ENCODE measurements around the gene CANT1.

- TF ChIP-seq GATA2 (IDR thresholded peaks at IDR 0.05; ENCODE audit: low read depth, low read length) (no peak), GATA3 (IDR thresholded peaks at IDR 0.05; ENCODE audit: low read depth, low read length) (no peak)
Observed at GRCh38 chr17:79038545-79039135, 29.1 kb upstream of the CANT1 start.
